IMR-90 (cell line): Measurements from ENCODE around the gene RFX4.

Source experiments
- CEBPB ChIP-seq: IDR thresholded peaks from 2 replicates; pipeline ENCODE4 v1.6.1; 2012; ENCODE audit warnings: low read depth, low read length, improper control_type of control experiment
- NFE2L2 ChIP-seq: fragments of 150-350 bp; IDR thresholded peaks from 2 replicates; pipeline ENCODE4 v1.6.1; 2016; ENCODE audit warnings: low read depth, mild to moderate bottlenecking, low read length
- RAD21 ChIP-seq: IDR thresholded peaks from 2 replicates; pipeline ENCODE4 v1.6.1; 2012; ENCODE audit warnings: low read length, improper control_type of control experiment
- RFX5 ChIP-seq: IDR thresholded peaks from 2 replicates; pipeline ENCODE4 v1.8.0; 2012; ENCODE audit warnings: low read depth, mild to moderate bottlenecking, low read length, moderate library complexity
- TF ChIP-seq, protein P1 (sequence below): conservative IDR thresholded peaks from 2 replicates; pipeline ENCODE4 v1.5.1; 2012; ENCODE audit warnings: mild to moderate bottlenecking, low read depth, low read length, improper control_type of control experiment
- TF ChIP-seq, protein P2 (sequence below): fragments of 150-350 bp; IDR thresholded peaks from 2 replicates; pipeline ENCODE4 v1.6.1; 2016; ENCODE audit warnings: low read depth, mild to moderate bottlenecking, low read length, moderate library complexity, borderline replicate concordance
- TF ChIP-seq, protein P3 (sequence below): fragments of 150-350 bp; IDR thresholded peaks from 2 replicates; pipeline ENCODE4 v1.6.1; 2017; ENCODE audit warnings: mild to moderate bottlenecking, antibody characterized with exemption, low read length, low read depth

DNA sequence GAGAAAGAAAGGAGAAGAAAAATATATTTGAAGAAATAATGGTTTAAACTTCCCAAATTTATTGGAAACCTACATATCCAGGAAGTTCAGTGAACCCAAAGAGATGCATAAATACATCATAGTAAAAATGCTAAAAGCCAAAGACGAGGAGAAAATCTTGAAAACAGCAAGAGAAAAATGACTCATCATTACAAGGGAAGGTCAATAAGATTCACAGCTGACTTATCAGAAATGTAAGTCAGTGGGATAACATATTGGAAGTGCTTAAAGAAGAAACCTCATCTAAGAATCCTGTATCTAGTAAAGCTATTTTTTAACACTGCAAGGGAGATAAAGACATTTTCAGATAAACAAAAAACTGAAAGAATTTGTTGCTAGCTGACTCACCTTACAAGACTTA, 211.6 kb downstream of the RFX4 start:
- TF ChIP-seq CEBPB (no peak), NFE2L2 (no peak), RAD21 (no peak), RFX5 (no peak)
- TF ChIP-seq, protein P1, sequence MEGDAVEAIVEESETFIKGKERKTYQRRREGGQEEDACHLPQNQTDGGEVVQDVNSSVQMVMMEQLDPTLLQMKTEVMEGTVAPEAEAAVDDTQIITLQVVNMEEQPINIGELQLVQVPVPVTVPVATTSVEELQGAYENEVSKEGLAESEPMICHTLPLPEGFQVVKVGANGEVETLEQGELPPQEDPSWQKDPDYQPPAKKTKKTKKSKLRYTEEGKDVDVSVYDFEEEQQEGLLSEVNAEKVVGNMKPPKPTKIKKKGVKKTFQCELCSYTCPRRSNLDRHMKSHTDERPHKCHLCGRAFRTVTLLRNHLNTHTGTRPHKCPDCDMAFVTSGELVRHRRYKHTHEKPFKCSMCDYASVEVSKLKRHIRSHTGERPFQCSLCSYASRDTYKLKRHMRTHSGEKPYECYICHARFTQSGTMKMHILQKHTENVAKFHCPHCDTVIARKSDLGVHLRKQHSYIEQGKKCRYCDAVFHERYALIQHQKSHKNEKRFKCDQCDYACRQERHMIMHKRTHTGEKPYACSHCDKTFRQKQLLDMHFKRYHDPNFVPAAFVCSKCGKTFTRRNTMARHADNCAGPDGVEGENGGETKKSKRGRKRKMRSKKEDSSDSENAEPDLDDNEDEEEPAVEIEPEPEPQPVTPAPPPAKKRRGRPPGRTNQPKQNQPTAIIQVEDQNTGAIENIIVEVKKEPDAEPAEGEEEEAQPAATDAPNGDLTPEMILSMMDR, result no peak
- TF ChIP-seq, protein P2, sequence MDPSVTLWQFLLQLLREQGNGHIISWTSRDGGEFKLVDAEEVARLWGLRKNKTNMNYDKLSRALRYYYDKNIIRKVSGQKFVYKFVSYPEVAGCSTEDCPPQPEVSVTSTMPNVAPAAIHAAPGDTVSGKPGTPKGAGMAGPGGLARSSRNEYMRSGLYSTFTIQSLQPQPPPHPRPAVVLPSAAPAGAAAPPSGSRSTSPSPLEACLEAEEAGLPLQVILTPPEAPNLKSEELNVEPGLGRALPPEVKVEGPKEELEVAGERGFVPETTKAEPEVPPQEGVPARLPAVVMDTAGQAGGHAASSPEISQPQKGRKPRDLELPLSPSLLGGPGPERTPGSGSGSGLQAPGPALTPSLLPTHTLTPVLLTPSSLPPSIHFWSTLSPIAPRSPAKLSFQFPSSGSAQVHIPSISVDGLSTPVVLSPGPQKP, result no peak
- TF ChIP-seq, protein P3, sequence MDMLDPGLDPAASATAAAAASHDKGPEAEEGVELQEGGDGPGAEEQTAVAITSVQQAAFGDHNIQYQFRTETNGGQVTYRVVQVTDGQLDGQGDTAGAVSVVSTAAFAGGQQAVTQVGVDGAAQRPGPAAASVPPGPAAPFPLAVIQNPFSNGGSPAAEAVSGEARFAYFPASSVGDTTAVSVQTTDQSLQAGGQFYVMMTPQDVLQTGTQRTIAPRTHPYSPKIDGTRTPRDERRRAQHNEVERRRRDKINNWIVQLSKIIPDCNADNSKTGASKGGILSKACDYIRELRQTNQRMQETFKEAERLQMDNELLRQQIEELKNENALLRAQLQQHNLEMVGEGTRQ, result no peak
